ENCODE measurements around the gene MYOG. TPM values are rescaled to one million over a fixed set of nuclear protein-coding genes. Genes with fewer than 3 reads are reported as not detected.

The MYOG gene
- total and polyA plus RNA-seq, 7 donors = 9.7 to 451 (median 160) TPM

DNA sequence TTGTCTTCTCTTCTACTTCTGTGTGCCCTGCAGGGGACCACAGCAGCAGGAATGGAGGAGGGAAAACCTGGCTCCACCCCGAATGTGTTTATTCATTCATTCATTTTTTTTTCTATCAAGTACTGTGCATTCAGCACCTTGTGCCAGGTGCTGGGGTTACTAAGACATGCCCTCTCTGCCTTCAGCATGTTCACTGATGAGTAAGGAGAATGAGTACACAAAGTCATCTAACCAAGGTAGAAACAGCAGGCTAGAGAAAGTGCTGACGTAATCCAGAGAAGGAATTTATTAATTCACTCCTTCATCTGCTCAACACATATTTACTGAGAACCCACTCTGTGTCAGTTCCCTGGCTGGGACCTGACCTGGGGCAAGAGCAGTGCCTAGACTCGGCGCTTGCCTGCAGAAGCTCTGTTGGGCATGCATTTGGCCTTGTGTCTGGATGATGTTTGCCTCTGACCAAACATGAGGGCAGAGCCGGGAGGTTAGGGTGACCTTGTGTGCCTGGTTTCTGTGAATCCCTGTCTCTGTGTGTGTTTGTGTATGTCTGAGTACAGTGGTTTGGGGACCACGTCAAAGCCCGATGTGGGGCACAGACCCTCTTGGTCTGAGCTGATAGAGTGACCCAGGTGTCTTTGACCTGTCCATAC is 3.3 kb upstream of the MYOG start:
- Histone ChIP-seq H3K36me3 (ENCODE audit: insufficient read depth in 1 of 2, low read depth in 1 of 2) (peaks cover 0 to 8% of the 10 kb centered on the region in 2 donors), H3K9me3 (no peaks in the 10 kb centered on the region), H3K27me3 (ENCODE audit: insufficient read depth in 3 of 3, low read length in 2 of 3) (no peaks in the 10 kb centered on the region), H3K4me3 (no peak overlapping the region), H3K27ac (no peak overlapping the region), H3K4me1 (peaks cover 14% of the 10 kb centered on the region)
- DNase-seq (no peak), ATAC-seq (no peak)
- WGBS, 3 donors = 66 to 78% (median 76%) methylated on average over 7 of the region's 7 CpGs
- TF ChIP-seq, protein P1, sequence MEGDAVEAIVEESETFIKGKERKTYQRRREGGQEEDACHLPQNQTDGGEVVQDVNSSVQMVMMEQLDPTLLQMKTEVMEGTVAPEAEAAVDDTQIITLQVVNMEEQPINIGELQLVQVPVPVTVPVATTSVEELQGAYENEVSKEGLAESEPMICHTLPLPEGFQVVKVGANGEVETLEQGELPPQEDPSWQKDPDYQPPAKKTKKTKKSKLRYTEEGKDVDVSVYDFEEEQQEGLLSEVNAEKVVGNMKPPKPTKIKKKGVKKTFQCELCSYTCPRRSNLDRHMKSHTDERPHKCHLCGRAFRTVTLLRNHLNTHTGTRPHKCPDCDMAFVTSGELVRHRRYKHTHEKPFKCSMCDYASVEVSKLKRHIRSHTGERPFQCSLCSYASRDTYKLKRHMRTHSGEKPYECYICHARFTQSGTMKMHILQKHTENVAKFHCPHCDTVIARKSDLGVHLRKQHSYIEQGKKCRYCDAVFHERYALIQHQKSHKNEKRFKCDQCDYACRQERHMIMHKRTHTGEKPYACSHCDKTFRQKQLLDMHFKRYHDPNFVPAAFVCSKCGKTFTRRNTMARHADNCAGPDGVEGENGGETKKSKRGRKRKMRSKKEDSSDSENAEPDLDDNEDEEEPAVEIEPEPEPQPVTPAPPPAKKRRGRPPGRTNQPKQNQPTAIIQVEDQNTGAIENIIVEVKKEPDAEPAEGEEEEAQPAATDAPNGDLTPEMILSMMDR (IDR thresholded peaks at IDR 0.05) = no peak
- intact Hi-C loops (cut with DNase I) = loop anchor here in 1 of 2 donors (5.0 kb wide), 1 partner anchor 38 kb away; the partner anchor contains the start of gene ADORA1

DNA sequence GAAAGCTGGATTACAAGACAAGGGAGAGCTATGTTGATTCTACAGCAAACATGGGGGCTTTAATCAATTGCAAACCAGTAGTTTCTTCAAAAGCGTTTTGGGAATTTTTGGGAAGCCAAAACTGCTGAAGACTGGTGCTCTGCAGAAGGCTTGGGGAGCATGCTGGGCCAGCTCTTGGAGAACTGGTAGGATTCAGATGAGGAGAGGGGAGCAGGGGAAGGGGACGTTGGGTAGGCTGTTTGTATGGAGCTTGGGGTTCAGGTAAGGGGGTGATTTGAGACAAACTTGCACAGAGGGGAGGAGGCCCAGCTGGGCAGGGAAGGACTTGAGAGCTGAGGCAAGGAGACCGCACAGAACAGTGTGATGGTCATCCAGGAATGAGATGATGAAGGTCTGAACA is 2.6 kb upstream of the MYOG start:
- TF ChIP-seq, protein P1 (IDR thresholded peaks at IDR 0.05) = no peak
- no peaks in the 10 kb centered on the region for H3K27me3 ChIP-seq (ENCODE audit: insufficient read depth in 3 of 3, low read length in 2 of 3)
- H3K4me1 ChIP-seq = peaks cover 14% of the 10 kb centered on the region
- no peak overlapping the region for H3K4me3 ChIP-seq
- no peak overlapping the region for H3K27ac ChIP-seq
- no peak for ATAC-seq
- intact Hi-C loops (cut with DNase I) = loop anchor here in 1 of 2 donors (5.0 kb wide), 1 partner anchor 39 kb away; the partner anchor contains the start of gene ADORA1
- 93 to 97% (median 96%) methylated on average over 3 of the region's 3 CpGs for WGBS, 3 donors
- peaks cover 0 to 13% of the 10 kb centered on the region in 2 donors for H3K36me3 ChIP-seq (ENCODE audit: insufficient read depth in 1 of 2, low read depth in 1 of 2)
- no peaks in the 10 kb centered on the region for H3K9me3 ChIP-seq
- DNase-seq = no peak

DNA sequence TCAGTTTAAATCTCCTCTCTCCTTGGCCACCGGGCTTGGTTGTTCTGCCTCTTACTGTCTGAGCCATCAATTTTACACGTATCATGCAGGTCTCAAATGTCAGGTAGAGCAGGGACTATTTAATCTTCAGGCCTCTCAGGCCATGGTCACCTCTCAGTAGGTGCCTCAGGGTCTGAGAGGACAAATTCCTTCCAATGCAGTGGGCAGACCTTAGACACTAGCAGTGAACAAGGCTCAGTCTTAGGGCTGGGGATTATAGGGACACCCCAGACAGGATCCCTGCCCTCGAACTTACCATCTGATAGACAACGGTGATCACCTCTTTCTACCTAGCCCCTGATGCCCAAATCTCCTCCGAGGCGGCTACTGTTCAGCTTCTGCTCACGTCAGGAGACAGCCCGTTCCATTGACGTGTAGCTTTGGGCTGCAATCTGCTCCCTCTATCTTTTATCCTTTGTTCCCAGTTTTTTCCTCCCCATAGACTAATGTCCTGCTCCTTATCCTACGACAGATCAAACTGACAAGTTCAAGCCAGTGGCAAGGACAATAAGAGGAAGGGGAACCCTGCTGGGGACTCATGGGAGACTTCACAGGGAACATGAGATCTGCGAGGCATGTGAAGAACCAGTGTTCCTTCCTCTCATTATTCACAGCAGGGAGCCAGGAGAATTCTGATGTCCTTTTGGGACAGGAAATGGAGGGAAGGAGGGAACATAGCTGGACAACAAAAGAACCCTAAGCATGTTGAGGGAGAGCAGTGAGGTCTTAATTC is 1.4 kb upstream of the MYOG start:
- peak overlapping the region; percentile 97 for H3K27ac ChIP-seq
- intact Hi-C loops (cut with DNase I) = loop anchor here in 1 of 2 donors (2.0 to 5.0 kb wide), 2 partner anchors 40 to 86 kb away; partner anchors contain the start of gene ADORA1
- 64 to 70% (median 65%) methylated on average over 11 of the region's 11 CpGs for WGBS, 3 donors

DNA sequence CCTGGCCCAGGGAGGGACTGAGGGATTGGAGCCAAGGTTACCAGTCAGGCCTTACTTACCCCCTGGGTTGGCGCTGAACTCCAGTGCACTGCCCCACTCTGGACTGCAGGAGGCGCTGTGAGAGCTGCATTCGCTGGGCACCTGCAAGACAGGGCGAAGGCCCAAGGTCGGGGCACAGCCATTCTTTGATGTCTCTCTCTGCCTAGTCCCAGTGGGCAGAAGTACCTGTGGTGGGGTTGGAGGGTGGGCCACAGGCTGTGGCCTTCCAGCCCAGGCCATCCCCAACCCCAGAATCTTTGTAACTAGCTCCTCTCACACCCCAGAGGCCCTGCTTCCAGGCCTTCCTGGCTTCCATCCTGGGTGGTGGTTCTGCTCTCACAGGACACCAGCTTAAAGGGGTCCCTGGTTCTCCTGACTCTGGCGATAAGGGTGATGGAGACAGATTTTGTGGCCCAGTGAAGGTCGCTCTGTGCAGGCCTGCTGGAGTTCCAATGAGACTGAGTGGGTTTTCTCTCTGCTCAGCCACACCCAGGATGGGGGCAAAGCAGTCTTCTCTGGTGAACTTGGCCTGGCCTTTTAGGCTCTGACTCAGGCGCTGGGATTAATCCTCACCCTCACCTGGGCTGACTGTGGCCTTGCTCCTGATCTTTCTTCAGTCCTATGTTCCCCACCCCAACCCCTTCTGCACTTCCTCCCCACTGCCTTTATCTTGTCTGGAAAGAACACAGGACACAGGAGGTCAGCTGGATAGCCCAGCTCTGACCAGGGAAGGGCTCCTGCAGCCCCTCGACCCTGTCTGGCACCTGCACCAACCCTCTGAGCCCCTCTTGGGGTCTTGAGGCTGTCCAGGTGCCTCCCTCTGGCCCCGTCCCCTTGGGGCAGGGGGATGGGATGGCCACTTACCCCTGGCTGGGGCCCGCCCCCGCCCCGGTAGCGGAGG is 954 bp downstream of the MYOG start:
- intact Hi-C loops (cut with DNase I) = loop anchor here in 1 of 2 donors (1.0 to 5.0 kb wide), 2 partner anchors 42 to 46 kb away; partner anchors contain the start of gene ADORA1
- 36 to 59% (median 42%) methylated on average over 10 to 14 of the region's 14 CpGs for WGBS, 3 donors
- TF ChIP-seq, protein P1 (IDR thresholded peaks at IDR 0.05) = peak; percentile 79
- peak overlapping the region; percentile 99 for H3K4me3 ChIP-seq
- no peaks in the 10 kb centered on the region for H3K27me3 ChIP-seq (ENCODE audit: insufficient read depth in 3 of 3, low read length in 2 of 3)
- H3K27ac ChIP-seq = peak overlapping the region; percentile 97
- H3K4me1 ChIP-seq = peaks cover 27% of the 10 kb centered on the region
- DNase-seq = peak; percentile 68 to 87
- H3K36me3 ChIP-seq (ENCODE audit: insufficient read depth in 1 of 2, low read depth in 1 of 2) = peaks cover 0 to 18% of the 10 kb centered on the region in 2 donors
- peak; percentile 58 to 79 (median 70) for ATAC-seq
- H3K9me3 ChIP-seq = no peaks in the 10 kb centered on the region

More for the DNA sequence above, 1.4 kb upstream of the MYOG start:
- Histone ChIP-seq H3K9me3 (no peaks in the 10 kb centered on the region), H3K36me3 (ENCODE audit: insufficient read depth in 1 of 2, low read depth in 1 of 2) (peaks cover 0 to 18% of the 10 kb centered on the region in 2 donors), H3K4me1 (peaks cover 21% of the 10 kb centered on the region), H3K4me3 (peak overlapping the region; percentile 99), H3K27me3 (ENCODE audit: insufficient read depth in 3 of 3, low read length in 2 of 3) (no peaks in the 10 kb centered on the region)
- TF ChIP-seq, protein P1 (IDR thresholded peaks at IDR 0.05) = no peak
- DNase-seq (no peak), ATAC-seq (no peak)
